GM23248 (cell line): Measurements from ENCODE around the gene WDR4. TPM values are rescaled to one million over a fixed set of nuclear protein-coding genes. Genes with fewer than 3 reads are reported as not detected.
A peak's percentile ranks its signal among the peaks of the same experiment; 100 is the strongest.

Experiments
- DNase-seq: peaks from one replicate; pipeline ENCODE4 v3.0.0-alpha.2; 2015
- H2AFZ ChIP-seq: fragments of 200-600 bp; sonication (generic); 2 replicates; pipeline ENCODE4 v1.6.1; 2016; ENCODE audit warnings: antibody characterized with exemption
- H3F3A ChIP-seq: fragments of 200-600 bp; sonication (generic); 2 replicates; pipeline ENCODE4 v1.6.1; 2016; ENCODE audit warnings: mild to moderate bottlenecking, antibody characterized with exemption, mixed run types; ENCODE audit not compliant: insufficient read depth
- H3K27ac ChIP-seq: fragments of 200-600 bp; sonication (generic); 2 replicates; pipeline ENCODE4 v1.5.1; 2016; ENCODE audit warnings: mild to moderate bottlenecking
- H3K27me3 ChIP-seq: fragments of 200-600 bp; sonication (generic); replicated peaks from 2 replicates; pipeline ENCODE4 v1.6.1; 2016; ENCODE audit warnings: mild to moderate bottlenecking; ENCODE audit not compliant: insufficient read depth
- H3K36me3 ChIP-seq: fragments of 200-600 bp; sonication (generic); 2 replicates; pipeline ENCODE4 v1.6.1; 2016; ENCODE audit warnings: low read depth, mild to moderate bottlenecking
- H3K4me1 ChIP-seq: fragments of 200-600 bp; sonication (generic); 2 replicates; pipeline ENCODE4 v1.6.1; 2016; ENCODE audit warnings: mild to moderate bottlenecking; ENCODE audit not compliant: insufficient read depth
- H3K4me2 ChIP-seq: fragments of 200-600 bp; sonication (generic); one replicate; pipeline ENCODE4 v1.6.1; 2016; ENCODE audit warnings: mild to moderate bottlenecking; ENCODE audit not compliant: unreplicated experiment
- H3K4me3 ChIP-seq: fragments of 200-600 bp; sonication (generic); 2 replicates; pipeline ENCODE4 v1.5.1; 2016; ENCODE audit warnings: mild to moderate bottlenecking
- H3K79me2 ChIP-seq: fragments of 200-600 bp; sonication (generic); 2 replicates; pipeline ENCODE4 v1.6.1; 2016; ENCODE audit warnings: mild to moderate bottlenecking; ENCODE audit not compliant: insufficient read depth
- H3K9ac ChIP-seq: fragments of 200-600 bp; sonication (generic); 2 replicates; pipeline ENCODE4 v1.6.1; 2016; ENCODE audit warnings: mild to moderate bottlenecking
- H3K9me2 ChIP-seq: fragments of 200-600 bp; sonication (generic); 2 replicates; pipeline ENCODE4 v1.6.1; 2016; ENCODE audit warnings: mixed run types, mild to moderate bottlenecking, moderate library complexity; ENCODE audit not compliant: insufficient read depth
- H3K9me3 ChIP-seq: fragments of 200-600 bp; sonication (generic); one replicate; pipeline ENCODE4 v1.6.1; 2017; ENCODE audit warnings: low read depth
- H4K20me1 ChIP-seq: fragments of 200-600 bp; sonication (generic); 2 replicates; pipeline ENCODE4 v1.6.0; 2016; ENCODE audit not compliant: insufficient read depth
- EZH2 ChIP-seq: fragments of 200-600 bp; sonication (generic); IDR thresholded peaks from 2 replicates; pipeline ENCODE4 v1.6.1; 2018; ENCODE audit warnings: antibody characterized with exemption, mild to moderate bottlenecking; ENCODE audit not compliant: insufficient read depth, poor library complexity, severe bottlenecking
- EZH2phosphoT487 ChIP-seq: fragments of 200-600 bp; sonication (generic); IDR thresholded peaks from 2 replicates; pipeline ENCODE4 v1.6.1; 2018; ENCODE audit warnings: antibody characterized with exemption, moderate library complexity, mild to moderate bottlenecking, low read depth; ENCODE audit not compliant: insufficient read depth
- WGBS, 2 experiments: methylation state at CpG; one replicate each; pipeline ENCODE4 v1.1.6; 2015 to 2017; ENCODE audit warnings: low lambda C conversion rate in 2 of 2, low coverage in 1 of 2; ENCODE audit errors: missing lambda C conversion rate in 2 of 2; 5-methylcytosine and 5-hydroxymethylcytosine counted together
- in situ Hi-C: fragments of 300-500 bp; cut with MboI; formaldehyde crosslinking; loops from 2 replicates; pipeline ENCODE4 v1.15.0; 2020
- polyA plus RNA-seq: library from polyadenylated mRNA; unstranded; fragments of >200 nt; fragmentation: Nextera tagmentation; extraction: Ambion mirVana; gene quantifications from 2 replicates; pipeline ENCODE4 v1.2.1, GENCODE V29; 2016
- total RNA-seq: library from RNA; depleted of rRNA; stranded (reverse); fragments of >200 nt; shearing (Covaris generic); gene quantifications from 2 replicates; pipeline ENCODE4 v1.2.3, GENCODE V29; 2014

The WDR4 gene
- total and polyA plus RNA-seq, 2 experiments from 2014 or later, result 11.9 to 13.5 TPM

- Histone ChIP-seq H3K4me2 (no peak overlapping the region), H3K79me2 (peaks cover 88% of the 10 kb centered on the region), H3K9me3 (no peaks in the 10 kb centered on the region), H3K27me3 (no peaks in the 10 kb centered on the region), H2AFZ (no peak overlapping the region), H3K9ac (no peak overlapping the region), H3F3A (peaks cover 1% of the 10 kb centered on the region), H3K27ac (no peak overlapping the region), H3K9me2 (no peaks in the 10 kb centered on the region), H4K20me1 (no peaks in the 10 kb centered on the region), H3K36me3 (peaks cover 26% of the 10 kb centered on the region; the same call in 1 of the 2 replicates), H3K4me1 (peaks cover 2% of the 10 kb centered on the region), H3K4me3 (no peak overlapping the region)
- 97 to 98% methylated on average over 7 of the region's 7 CpGs for WGBS, 2 experiments
- no peak for TF ChIP-seq EZH2phosphoT487
- no peak for TF ChIP-seq EZH2
- no peak for DNase-seq
- in situ Hi-C loops, result no loop called here
These were observed 6.2 kb downstream of the WDR4 start for GRCh38 chr21:42873096-42873495.

GRCh38 chr21:42868196-42868595, 11.1 kb downstream of the WDR4 start:
- no peaks in the 10 kb centered on the region for H4K20me1 ChIP-seq
- H3K9me3 ChIP-seq, result no peaks in the 10 kb centered on the region
- H3F3A ChIP-seq, result no peaks in the 10 kb centered on the region
- H3K27me3 ChIP-seq, result no peaks in the 10 kb centered on the region
- in situ Hi-C loops, result no loop called here
- no peak overlapping the region for H3K27ac ChIP-seq
- DNase-seq, result no peak
- no peak overlapping the region for H3K4me3 ChIP-seq
- peaks cover 18% of the 10 kb centered on the region; the same call in 1 of the 2 replicates for H3K36me3 ChIP-seq
- no peak overlapping the region for H3K4me2 ChIP-seq
- 90 to 93% methylated on average over 10 of the region's 10 CpGs for WGBS, 2 experiments
- no peaks in the 10 kb centered on the region for H3K9me2 ChIP-seq
- peaks cover 3% of the 10 kb centered on the region; the same call in 1 of the 2 replicates for H3K4me1 ChIP-seq
- H3K79me2 ChIP-seq, result peaks cover 96% of the 10 kb centered on the region
- no peak overlapping the region for H2AFZ ChIP-seq
- no peak overlapping the region for H3K9ac ChIP-seq
- no peak for TF ChIP-seq EZH2
- TF ChIP-seq EZH2phosphoT487, result no peak

GRCh38 chr21:42865776-42866160, 13.6 kb downstream of the WDR4 start:
- H2AFZ ChIP-seq, result no peak overlapping the region

GRCh38 chr21:42864815-42865775, 14.2 kb downstream of the WDR4 start:
- H3K79me2 ChIP-seq, result peaks cover 78% of the 10 kb centered on the region
- H3K4me3 ChIP-seq, result no peak overlapping the region
- no peaks in the 10 kb centered on the region for H3F3A ChIP-seq
- WGBS, 2 experiments, result 40 to 44% methylated on average over 23 to 26 of the region's 26 CpGs
- no peak overlapping the region for H3K27ac ChIP-seq
- DNase-seq, result peak; percentile 24
- H4K20me1 ChIP-seq, result no peaks in the 10 kb centered on the region
- H3K9me3 ChIP-seq, result no peaks in the 10 kb centered on the region
- H2AFZ ChIP-seq, result no peak overlapping the region
- in situ Hi-C loops, result no loop called here
- no peaks in the 10 kb centered on the region for H3K36me3 ChIP-seq
- H3K9ac ChIP-seq, result no peak overlapping the region
- H3K4me2 ChIP-seq, result no peak overlapping the region
- H3K4me1 ChIP-seq, result peaks cover 3% of the 10 kb centered on the region; the same call in 1 of the 2 replicates
- no peaks in the 10 kb centered on the region for H3K27me3 ChIP-seq
- H3K9me2 ChIP-seq, result no peaks in the 10 kb centered on the region
- no peak for TF ChIP-seq EZH2phosphoT487
- TF ChIP-seq EZH2, result no peak

More at GRCh38 chr21:42865776-42866160, 13.6 kb downstream of the WDR4 start:
- TF ChIP-seq EZH2 (no peak), EZH2phosphoT487 (no peak)
- Histone ChIP-seq H3K4me1 (peaks cover 3% of the 10 kb centered on the region; the same call in 1 of the 2 replicates), H3K4me3 (no peak overlapping the region), H3K27me3 (no peaks in the 10 kb centered on the region), H3K9ac (no peak overlapping the region), H3K9me2 (no peaks in the 10 kb centered on the region), H3K36me3 (peaks cover 4% of the 10 kb centered on the region; the same call in 1 of the 2 replicates), H3K79me2 (peaks cover 83% of the 10 kb centered on the region), H3F3A (no peaks in the 10 kb centered on the region), H3K4me2 (no peak overlapping the region), H3K9me3 (no peaks in the 10 kb centered on the region), H3K27ac (0 out of 2 replicates have a peak overlapping the region, but pooled peaks have one; percentile 24), H4K20me1 (no peaks in the 10 kb centered on the region)
- in situ Hi-C loops, result no loop called here
- WGBS, 2 experiments, result 30 to 40% methylated on average over 8 of the region's 8 CpGs
- peak; percentile 50 for DNase-seq
